K562 (cell line): ENCODE results near the gene MVB12B. TPM values are rescaled to one million over a fixed set of nuclear protein-coding genes. Genes with fewer than 3 reads are reported as not detected.

Experiments
- ATAC-seq: fragments of 200-7000 bp; cut with Tn5 transposase; 3 replicates; pipeline ENCODE4 v1.9.1; 2020; ENCODE audit warnings: moderate library complexity
- BruUV-seq: library from RNA; stranded (reverse); fragments of 400-500 nt; replicated peaks from 2 replicates; lab custom pipeline; 2021; lab: Mats Ljungman, UMichigan
- CTCF ChIA-PET: fragments of 300-600 bp; formaldehyde crosslinking; extraction: SDS; loops from one replicate; lab custom pipeline; 2021; ENCODE audit warnings: low intra/inter-chr PET ratio; lab: Yijun Ruan, JAX
- POLR2A ChIA-PET: fragments of 300-600, 350-650 bp; sonication (Branson Sonifier 250); formaldehyde crosslinking; extraction: SDS; loops from one replicate; lab custom pipeline; 2021; ENCODE audit warnings: antibody characterized with exemption, inconsistent platforms; lab: Yijun Ruan, JAX
- DNase-seq, 4 experiments: peaks; one replicate each; pipeline versions ENCODE4 v3.0.0 to v3.0.0-alpha.2; 2011 to 2018; ENCODE audit warnings: low spot score in 3 of 4, mixed read lengths in 3 of 4; ENCODE audit errors: extremely low read depth in 1 of 4
- FAIRE-seq: peaks from 2 replicates; lab custom pipeline; 2011; peaks lifted over from hg19 to GRCh38; lab: Jason Lieb, UNC
- H2AFZ ChIP-seq: 2 replicates; pipeline ENCODE4 v1.6.0; 2011; ENCODE audit warnings: low read depth, low read length, control low read depth, inconsistent platforms
- H3K27ac ChIP-seq: fragments of 200-600 bp; 3 replicates; pipeline ENCODE4 v1.8.0; 2011; ENCODE audit warnings: low read depth, mild to moderate bottlenecking, control low read depth, inconsistent platforms, low read length, moderate library complexity, mixed read lengths; ENCODE audit errors: extremely low read depth
- H3K27me3 ChIP-seq, 2 experiments: fragments of 300-600 bp in 1 of 2; 2 replicates in 1 of 2; 3 replicates in 1 of 2; pipeline versions ENCODE4 v1.6.0 to v1.8.0; 2011; ENCODE audit warnings: inconsistent platforms in 2 of 2, low read length in 2 of 2, mild to moderate bottlenecking in 1 of 2, mixed read lengths in 1 of 2, moderate library complexity in 1 of 2; ENCODE audit not compliant: control insufficient read depth in 2 of 2, insufficient read depth in 2 of 2
- H3K36me3 ChIP-seq: fragments of 300-600 bp; 3 replicates; pipeline ENCODE4 v1.8.0; 2011; ENCODE audit warnings: mild to moderate bottlenecking, low read length, inconsistent platforms; ENCODE audit not compliant: control insufficient read depth, insufficient read depth
- H3K4me1 ChIP-seq, 2 experiments: fragments of 200-600 bp in 1 of 2; replicated peaks in 1 of 2; 2 replicates in 1 of 2; 3 replicates in 1 of 2; pipeline versions ENCODE4 v1.5.1 to v1.8.0; 2011; ENCODE audit warnings: inconsistent platforms in 2 of 2, low read length in 2 of 2, mild to moderate bottlenecking in 1 of 2, mixed read lengths in 1 of 2, moderate library complexity in 1 of 2; ENCODE audit not compliant: control insufficient read depth in 2 of 2, insufficient read depth in 2 of 2
- H3K4me2 ChIP-seq: 2 replicates; pipeline ENCODE4 v1.6.1; 2011; ENCODE audit warnings: low read length, control low read depth, inconsistent platforms, mixed read lengths; ENCODE audit not compliant: insufficient read depth
- H3K4me3 ChIP-seq: fragments of 200-600 bp; sonication (generic), shearing (Covaris generic); 2 replicates; pipeline ENCODE4 v1.5.1; 2016; ENCODE audit warnings: control low read depth, inconsistent platforms
- H3K79me2 ChIP-seq: fragments of 200-600 bp; 3 replicates; pipeline ENCODE4 v1.8.0; 2011; ENCODE audit warnings: low read length, inconsistent platforms; ENCODE audit not compliant: control insufficient read depth, insufficient read depth
- H3K9ac ChIP-seq, 2 experiments: 2 replicates each; pipeline versions ENCODE4 v1.6.0 to v1.6.1; 2011; ENCODE audit warnings: low read depth in 2 of 2, low read length in 2 of 2, control low read depth in 1 of 2, inconsistent platforms in 1 of 2, mild to moderate bottlenecking in 1 of 2, mixed read lengths in 1 of 2; ENCODE audit not compliant: insufficient read depth in 1 of 2
- H3K9me1 ChIP-seq: one replicate; pipeline ENCODE4 v1.6.0; 2011; ENCODE audit warnings: inconsistent platforms, mild to moderate bottlenecking, low read length, moderate library complexity; ENCODE audit not compliant: control insufficient read depth, insufficient read depth
- H3K9me3 ChIP-seq: replicated peaks from 2 replicates; pipeline ENCODE4 v1.5.1; 2011; ENCODE audit warnings: low read depth, low read length, inconsistent platforms; ENCODE audit not compliant: control insufficient read depth, insufficient read depth
- H4K20me1 ChIP-seq: replicated peaks from 2 replicates; pipeline ENCODE4 v1.6.1; 2011; ENCODE audit warnings: low read length, inconsistent platforms, mixed read lengths; ENCODE audit not compliant: control insufficient read depth, insufficient read depth
- CEBPZ ChIP-seq: fragments of 150-350 bp; IDR thresholded peaks from 2 replicates; pipeline ENCODE4 v1.6.1; 2014; ENCODE audit warnings: low read depth, mild to moderate bottlenecking, low read length, borderline replicate concordance
- FOXJ2 ChIP-seq: fragments of 200-800 bp; sonication (Bioruptor generic); IDR thresholded peaks from 2 replicates; pipeline ENCODE4 v1.6.1; 2016; ENCODE audit warnings: missing genetic modification characterization, missing compliant biosample characterization
- GATA2 ChIP-seq: sonication (generic); formaldehyde crosslinking; IDR thresholded peaks from 2 replicates; pipeline ENCODE4 v1.4.0; 2020; ENCODE audit warnings: mild to moderate bottlenecking, missing genetic modification reagents
- MTA1 ChIP-seq: fragments of 450-650 bp; IDR thresholded peaks from 2 replicates; pipeline ENCODE4 v1.6.1; 2017; ENCODE audit warnings: borderline replicate concordance
- WGBS: fragments of 100-300 bp; shearing (Covaris generic); methylation state at CpG from one replicate; pipeline ENCODE4 v1.1.6; 2016; ENCODE audit warnings: low coverage, mixed read lengths; ENCODE audit not compliant: insufficient coverage; ENCODE audit errors: missing lambda C conversion rate; 5-methylcytosine and 5-hydroxymethylcytosine counted together
- in situ Hi-C: fragments of 300-500 bp; cut with MboI; formaldehyde crosslinking; loops from 4 replicates; pipeline ENCODE4 v1.15.0; 2018; ENCODE audit warnings: inconsistent platforms, mixed read lengths
- intact Hi-C: fragments of 100-400 bp; cut with micrococcal nuclease; formaldehyde crosslinking; loops from 2 replicates; pipeline ENCODE4 v1.14.2; 2022
- polyA plus RNA-seq, 8 experiments: library from polyadenylated mRNA; depleted of rRNA in 4 of 8; stranded (reverse) in 5 of 8; unstranded in 3 of 8; fragments of >200 nt; fragmentation: Nextera tagmentation in 2 of 8; fragmentation: Illumina TruSeq in 1 of 8; extraction: Ambion mirVana in 2 of 8; extraction: Trizol in 1 of 8; gene quantifications; 2 replicates each; pipeline versions ENCODE4 v1.2.1 to v1.2.3, GENCODE V29; 2011 to 2014; ENCODE audit warnings: inconsistent platforms in 1 of 8, missing spikeins in 1 of 8
- total RNA-seq, 7 experiments: library from RNA; depleted of rRNA in 6 of 7; stranded (reverse); fragments of >200 nt in 6 of 7; fragmentation: Illumina TruSeq in 2 of 7; extraction: Trizol in 2 of 7; gene quantifications; 2 replicates each; pipeline versions ENCODE4 v1.2.1 to v1.2.3, GENCODE V29; 2011 to 2021; ENCODE audit warnings: low replicate concordance in 1 of 7

MVB12B gene
- total and polyA plus RNA-seq, 9 of the 15 experiments (the other 6 are each of a cell fraction or from before 2014, with no cell fraction given) = not detected

DNA sequence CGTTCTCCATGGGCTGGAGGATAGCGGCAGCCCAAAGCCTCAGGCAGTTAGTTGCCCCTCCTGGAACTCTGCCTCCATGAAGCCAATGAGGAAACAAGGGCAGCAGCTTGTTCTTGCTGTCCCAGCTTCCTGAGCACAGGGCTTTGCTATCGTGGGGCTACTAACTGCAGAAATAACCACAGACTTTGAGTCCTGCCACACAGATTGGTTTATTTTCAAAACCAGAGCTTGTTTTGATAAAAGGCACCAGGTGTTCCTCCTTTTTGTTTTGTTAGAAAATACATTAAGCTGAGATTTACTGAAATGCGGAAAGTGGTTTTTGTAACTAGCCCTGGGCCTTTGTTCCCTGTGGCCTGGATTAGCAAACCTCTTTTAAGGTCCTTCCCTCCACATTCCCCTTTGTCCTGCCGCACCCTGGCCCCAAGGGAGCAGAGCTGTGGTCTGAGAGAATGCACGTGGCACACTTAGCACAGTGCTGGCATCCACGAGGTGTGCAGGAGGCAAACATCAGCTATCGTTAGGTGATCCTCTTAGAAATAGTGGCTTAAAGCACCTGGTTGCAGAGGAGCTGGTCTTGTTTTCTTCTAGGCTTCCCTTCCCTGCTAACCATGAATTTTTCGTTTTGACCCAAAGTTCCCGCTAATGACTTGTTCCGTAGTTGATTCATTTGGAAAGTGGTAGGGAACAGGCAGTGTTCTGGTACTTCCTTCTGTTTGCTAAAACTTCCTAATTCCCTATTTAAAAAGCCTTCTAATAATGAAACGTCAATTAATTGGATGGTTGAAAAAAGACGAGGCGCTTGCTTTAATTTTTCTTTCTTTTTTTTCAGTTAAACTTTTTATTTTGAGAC, 21.5 kb downstream of the MVB12B start:
- in situ Hi-C loops = no loop called here
- ChIA-PET POLR2A (interaction anchor here (1.3 kb wide), 1 partner anchor 12 kb away, joined by 4 read pairs; no protein-coding TSS in a partner anchor), CTCF (no interaction called here)
- WGBS = under 1% methylated on average over 14 of the region's 14 CpGs
- intact Hi-C loops = no loop called here
- FAIRE-seq (no peak), DNase-seq (no peak), ATAC-seq (no peak)
- Histone ChIP-seq H3K27ac (no peak overlapping the region), H3K27me3 (peaks cover 3 to 38% of the 10 kb centered on the region in 2 experiments; a peak in 3 of 5 replicates), H3K4me1 (no peaks in the 10 kb centered on the region), H4K20me1 (no peaks in the 10 kb centered on the region), H2AFZ (no peak overlapping the region), H3K79me2 (no peaks in the 10 kb centered on the region), H3K36me3 (no peaks in the 10 kb centered on the region), H3K9ac (no peak overlapping the region), H3K4me3 (no peak overlapping the region), H3K9me1 (no peaks in the 10 kb centered on the region), H3K4me2 (no peak overlapping the region), H3K9me3 (no peaks in the 10 kb centered on the region)
- BruUV-seq = no TSS peak
- TF ChIP-seq FOXJ2 (tag) (no peak), GATA2 (CRISPR knock-in tag) (no peak), CEBPZ (no peak), MTA1 (no peak)
